HepG2 (cell line): ENCODE measurements around the gene PRDM15. TPM values are rescaled to one million over a fixed set of nuclear protein-coding genes. Genes with fewer than 3 reads are reported as not detected.

Experiments
- ATAC-seq: fragments of 200-7000 bp; cut with Tn5 transposase; 3 replicates; pipeline ENCODE4 v1.9.1; 2020; ENCODE audit warnings: mild to moderate bottlenecking, moderate library complexity
- BruUV-seq: library from RNA; stranded (reverse); fragments of 400-500 nt; replicated peaks from 2 replicates; lab custom pipeline; 2021; lab: Mats Ljungman, UMichigan
- CTCF ChIA-PET: fragments of 300-600 bp; formaldehyde crosslinking; extraction: SDS; loops from one replicate; lab custom pipeline; 2021; ENCODE audit warnings: low total read pairs, inconsistent platforms, low intra/inter-chr PET ratio; lab: Yijun Ruan, JAX
- POLR2A ChIA-PET: fragments of 350-600 bp; sonication (Branson Sonifier 250); formaldehyde crosslinking; loops from one replicate; lab custom pipeline; 2020; ENCODE audit warnings: antibody characterized with exemption, inconsistent platforms; lab: Yijun Ruan, JAX
- DNase-seq: peaks from one replicate; pipeline ENCODE4 v3.0.0-alpha.2; 2015; ENCODE audit warnings: low spot score
- FAIRE-seq: peaks from 3 replicates; lab custom pipeline; 2011; peaks lifted over from hg19 to GRCh38; lab: Jason Lieb, UNC
- H2AFZ ChIP-seq: one replicate; pipeline ENCODE4 v1.6.1; 2011; ENCODE audit warnings: low read length, inconsistent platforms
- H3K27ac ChIP-seq: fragments of 300-600 bp; 3 replicates; pipeline ENCODE4 v1.8.0; 2011; ENCODE audit warnings: mixed run types, mild to moderate bottlenecking, mixed read lengths, low read length, inconsistent platforms; ENCODE audit not compliant: insufficient read depth; ENCODE audit errors: extremely low read length
- H3K27me3 ChIP-seq, 2 experiments: fragments of 200-600 bp in 1 of 2; 2 replicates in 1 of 2; 3 replicates in 1 of 2; pipeline versions ENCODE4 v1.6.0 to v1.8.0; 2011; ENCODE audit warnings: low read length in 2 of 2, mild to moderate bottlenecking in 2 of 2, moderate library complexity in 2 of 2, inconsistent platforms in 1 of 2; ENCODE audit not compliant: insufficient read depth in 2 of 2, control insufficient read depth in 1 of 2
- H3K36me3 ChIP-seq, 2 experiments: fragments of 200-600 bp in 1 of 2; replicated peaks in 1 of 2; 2 replicates in 1 of 2; 3 replicates in 1 of 2; pipeline versions ENCODE4 v1.5.1 to v1.8.0; 2011; ENCODE audit warnings: low read length in 2 of 2, inconsistent platforms in 1 of 2; ENCODE audit not compliant: insufficient read depth in 2 of 2, control insufficient read depth in 1 of 2
- H3K4me1 ChIP-seq: 2 replicates; pipeline ENCODE4 v1.5.1; 2012; ENCODE audit warnings: low read length, inconsistent platforms; ENCODE audit not compliant: insufficient read depth
- H3K4me2 ChIP-seq: 2 replicates; pipeline ENCODE4 v1.6.0; 2011; ENCODE audit warnings: low read depth, low read length, inconsistent platforms
- H3K4me3 ChIP-seq, 3 experiments: fragments of 200-600 bp in 1 of 3; sonication (generic), shearing (Covaris generic) in 1 of 3; replicated peaks in 1 of 3; 2 replicates each; pipeline ENCODE4 v1.5.1; 2011 to 2016; ENCODE audit warnings: low read length in 3 of 3, inconsistent platforms in 2 of 3, low read depth in 2 of 3, mild to moderate bottlenecking in 2 of 3, control low read depth in 1 of 3, mixed read lengths in 1 of 3; ENCODE audit not compliant: insufficient read depth in 1 of 3
- H3K79me2 ChIP-seq: one replicate; pipeline ENCODE4 v1.6.1; 2011; ENCODE audit warnings: low read length, inconsistent platforms; ENCODE audit not compliant: insufficient read depth
- H3K9ac ChIP-seq: 2 replicates; pipeline ENCODE4 v1.6.0; 2011; ENCODE audit warnings: mild to moderate bottlenecking, low read depth, low read length, inconsistent platforms; ENCODE audit not compliant: insufficient read depth
- H3K9me3 ChIP-seq: 2 replicates; pipeline ENCODE4 v1.5.1; 2012; ENCODE audit warnings: mild to moderate bottlenecking, low read length
- H4K20me1 ChIP-seq: 2 replicates; pipeline ENCODE4 v1.6.0; 2011; ENCODE audit warnings: inconsistent platforms, mild to moderate bottlenecking, low read length, moderate library complexity; ENCODE audit not compliant: insufficient read depth
- HCFC1 ChIP-seq: fragments of 150-350 bp; IDR thresholded peaks from 2 replicates; pipeline ENCODE4 v1.6.1; 2014; ENCODE audit warnings: low read depth, low read length
- MEIS1 ChIP-seq: sonication (generic); formaldehyde crosslinking; IDR thresholded peaks from 2 replicates; pipeline ENCODE4 v1.9.0; 2021; ENCODE audit warnings: mild to moderate bottlenecking, missing genetic modification reagents, moderate library complexity, borderline replicate concordance
- MIER3 ChIP-seq: IDR thresholded peaks from 2 replicates; pipeline ENCODE4 v1.6.1; 2016; ENCODE audit warnings: missing compliant biosample characterization, borderline replicate concordance
- SNRNP70 ChIP-seq: fragments of 200-400 bp; formaldehyde crosslinking; IDR thresholded peaks from 2 replicates; pipeline ENCODE4 v1.6.1; 2017; ENCODE audit warnings: mild to moderate bottlenecking, low read depth, low read length, moderate library complexity
- ZFP1 ChIP-seq: IDR thresholded peaks from 2 replicates; pipeline ENCODE4 v1.6.1; 2016
- ZNF10 ChIP-seq: sonication (generic); formaldehyde crosslinking; IDR thresholded peaks from 2 replicates; pipeline ENCODE4 v1.4.0; 2020; ENCODE audit warnings: mild to moderate bottlenecking, low read depth, missing genetic modification reagents, borderline replicate concordance
- ZNF354B ChIP-seq: sonication (generic); formaldehyde crosslinking; IDR thresholded peaks from 2 replicates; pipeline ENCODE4 v1.8.0; 2022; ENCODE audit warnings: mild to moderate bottlenecking, missing genetic modification reagents
- ZNF766 ChIP-seq: sonication (generic); formaldehyde crosslinking; IDR thresholded peaks from 2 replicates; pipeline ENCODE4 v1.5.0; 2020; ENCODE audit warnings: missing genetic modification reagents, borderline replicate concordance
- ZNF773 ChIP-seq: sonication (generic); formaldehyde crosslinking; IDR thresholded peaks from 2 replicates; pipeline ENCODE4 v1.4.0; 2020; ENCODE audit warnings: missing genetic modification reagents, borderline replicate concordance
- ZNF780A ChIP-seq: sonication (generic); formaldehyde crosslinking; IDR thresholded peaks from 2 replicates; pipeline ENCODE4 v1.8.0; 2022; ENCODE audit warnings: mild to moderate bottlenecking, missing genetic modification reagents, moderate library complexity
- ZNF879 ChIP-seq: sonication (generic); formaldehyde crosslinking; IDR thresholded peaks from 2 replicates; pipeline ENCODE4 v1.8.1; 2023; ENCODE audit warnings: missing genetic modification reagents
- WGBS: methylation state at CpG from one replicate; pipeline ENCODE4 v1.1.6; 2017; ENCODE audit warnings: low lambda C conversion rate; 5-methylcytosine and 5-hydroxymethylcytosine counted together
- in situ Hi-C: cut with HindIII; loops from 2 replicates; pipeline ENCODE4 v1.10.0; 2017; ENCODE audit warnings: low pct_unique_long_range_greater_than_20kb; ENCODE audit not compliant: extremely low pct_ligation_motif_present
- intact Hi-C: fragments of 100-400 bp; cut with micrococcal nuclease; formaldehyde crosslinking; loops from one replicate; pipeline ENCODE4 v1.10.0; 2022; ENCODE audit not compliant: unreplicated experiment
- polyA plus RNA-seq, 8 experiments: library from polyadenylated mRNA; depleted of rRNA in 3 of 8; stranded (reverse) in 7 of 8; unstranded in 1 of 8; fragments of >200 nt; fragmentation: Illumina TruSeq in 4 of 8; extraction: Trizol in 4 of 8; gene quantifications; 2 replicates each; pipeline versions ENCODE4 v1.2.1 to v1.2.3, GENCODE V29; 2011 to 2016; ENCODE audit warnings: low read depth in 4 of 8, missing spikeins in 1 of 8, mixed read lengths in 1 of 8; ENCODE audit not compliant: insufficient read depth in 1 of 8
- total RNA-seq, 5 experiments: library from RNA; depleted of rRNA; stranded (reverse); fragments of >200 nt; fragmentation: Illumina TruSeq; extraction: Trizol; gene quantifications; 2 replicates each; pipeline ENCODE4 v1.2.3, GENCODE V29; 2016; ENCODE audit warnings: low read depth in 1 of 5

The PRDM15 gene
- total and polyA plus RNA-seq, 2 of the 13 experiments (the other 11 are each of a cell fraction or from before 2014, with no cell fraction given), result 4.0 to 6.9 TPM

DNA sequence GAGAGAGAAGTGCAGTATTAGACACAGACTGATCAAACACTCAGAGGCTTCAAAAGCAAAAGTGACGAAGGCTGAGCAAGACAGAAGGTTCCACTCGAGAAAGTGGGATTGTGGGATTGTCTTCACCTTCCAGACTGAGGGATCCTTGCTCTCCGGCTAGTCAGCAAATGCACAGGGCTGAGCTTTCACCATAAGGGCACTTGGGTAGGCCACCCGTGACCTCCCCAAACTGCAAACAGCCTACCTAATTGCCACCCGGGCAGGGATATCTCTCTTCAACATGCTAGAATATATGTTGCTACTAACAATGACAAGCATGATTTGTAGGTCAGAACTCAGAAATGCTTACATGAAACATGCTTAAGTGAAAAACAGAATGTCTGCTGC lies 77.0 kb downstream of the PRDM15 start:
- Histone ChIP-seq H3K9me3 (no peaks in the 10 kb centered on the region), H3K79me2 (no peaks in the 10 kb centered on the region), H3K36me3 (peaks cover 13 to 34% of the 10 kb centered on the region in 2 experiments; a peak in 4 of 5 replicates), H2AFZ (no peak overlapping the region), H4K20me1 (no peaks in the 10 kb centered on the region), H3K4me3 (no peak overlapping the region), H3K4me1 (no peaks in the 10 kb centered on the region), H3K9ac (no peak overlapping the region), H3K27me3 (no peaks in the 10 kb centered on the region), H3K4me2 (no peak overlapping the region), H3K27ac (no peak overlapping the region)
- in situ Hi-C loops, result no loop called here
- ChIA-PET POLR2A (no interaction called here), CTCF (no interaction called here)
- WGBS, result 98% methylated on average over 5 of the region's 5 CpGs
- ATAC-seq (no peak), FAIRE-seq (no peak), DNase-seq (no peak)
- TF ChIP-seq ZNF766, result no peak
- TF ChIP-seq ZNF773, result no peak
- TF ChIP-seq ZNF780A (CRISPR knock-in tag), result no peak
- no peak for TF ChIP-seq ZNF10 (CRISPR knock-in tag)
- no peak for TF ChIP-seq SNRNP70
- no peak for TF ChIP-seq ZNF354B
- no peak for TF ChIP-seq ZFP1
- TF ChIP-seq ZNF879, result no peak
- no peak for TF ChIP-seq MIER3 (CRISPR knock-in tag)
- no peak for TF ChIP-seq MEIS1 (CRISPR knock-in tag)
- no peak for TF ChIP-seq HCFC1
- intact Hi-C loops, result no loop called here
- no TSS peak for BruUV-seq
